Measurements from ENCODE around the gene KCNQ2. TPM values are rescaled to one million over a fixed set of nuclear protein-coding genes. Genes with fewer than 3 reads are reported as not detected.

Gene KCNQ2
- total RNA-seq, 1 experiment from 2014 or later, result not detected

DNA sequence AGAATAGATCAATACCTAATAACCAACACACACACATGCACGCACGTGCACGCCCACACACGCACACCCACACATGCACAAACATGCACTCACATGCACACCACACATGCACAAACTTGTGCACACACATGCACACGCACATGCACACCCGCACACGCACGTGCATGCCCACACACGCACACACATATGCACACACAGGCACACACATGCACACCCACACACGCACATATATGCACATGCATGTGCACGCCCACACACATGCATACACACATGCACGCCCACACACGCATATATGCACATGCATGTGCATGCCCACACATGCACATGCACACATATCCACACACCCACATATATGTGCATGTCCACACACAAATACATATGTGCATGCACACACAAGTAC is 85.1 kb downstream of the KCNQ2 start:
- POLR2A ChIA-PET, result no interaction called here
- Mint-ChIP-seq H3K27me3 (ENCODE audit: insufficient read depth, unreplicated experiment) (peaks cover 17% of the 10 kb centered on the region), H3K4me1 (ENCODE audit: insufficient read depth, unreplicated experiment) (no peaks in the 10 kb centered on the region), H3K27ac (ENCODE audit: low read depth, unreplicated experiment) (no peak overlapping the region), H3K9me3 (ENCODE audit: unreplicated experiment) (peaks cover 39% of the 10 kb centered on the region), H3K4me3 (ENCODE audit: unreplicated experiment) (no peak overlapping the region), H3K36me3 (ENCODE audit: insufficient read depth, unreplicated experiment) (no peaks in the 10 kb centered on the region)
- no TSS peak for BruUV-seq (replicated peaks)
- DNase-seq (ENCODE audit: unreplicated experiment), result no peak
- intact Hi-C loops (cut with micrococcal nuclease), result no loop called here
- TF ChIP-seq, protein P1, sequence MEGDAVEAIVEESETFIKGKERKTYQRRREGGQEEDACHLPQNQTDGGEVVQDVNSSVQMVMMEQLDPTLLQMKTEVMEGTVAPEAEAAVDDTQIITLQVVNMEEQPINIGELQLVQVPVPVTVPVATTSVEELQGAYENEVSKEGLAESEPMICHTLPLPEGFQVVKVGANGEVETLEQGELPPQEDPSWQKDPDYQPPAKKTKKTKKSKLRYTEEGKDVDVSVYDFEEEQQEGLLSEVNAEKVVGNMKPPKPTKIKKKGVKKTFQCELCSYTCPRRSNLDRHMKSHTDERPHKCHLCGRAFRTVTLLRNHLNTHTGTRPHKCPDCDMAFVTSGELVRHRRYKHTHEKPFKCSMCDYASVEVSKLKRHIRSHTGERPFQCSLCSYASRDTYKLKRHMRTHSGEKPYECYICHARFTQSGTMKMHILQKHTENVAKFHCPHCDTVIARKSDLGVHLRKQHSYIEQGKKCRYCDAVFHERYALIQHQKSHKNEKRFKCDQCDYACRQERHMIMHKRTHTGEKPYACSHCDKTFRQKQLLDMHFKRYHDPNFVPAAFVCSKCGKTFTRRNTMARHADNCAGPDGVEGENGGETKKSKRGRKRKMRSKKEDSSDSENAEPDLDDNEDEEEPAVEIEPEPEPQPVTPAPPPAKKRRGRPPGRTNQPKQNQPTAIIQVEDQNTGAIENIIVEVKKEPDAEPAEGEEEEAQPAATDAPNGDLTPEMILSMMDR (IDR thresholded peaks at IDR 0.05; ENCODE audit: unreplicated experiment), result no peak
- CTCF ChIA-PET, result no interaction called here

DNA sequence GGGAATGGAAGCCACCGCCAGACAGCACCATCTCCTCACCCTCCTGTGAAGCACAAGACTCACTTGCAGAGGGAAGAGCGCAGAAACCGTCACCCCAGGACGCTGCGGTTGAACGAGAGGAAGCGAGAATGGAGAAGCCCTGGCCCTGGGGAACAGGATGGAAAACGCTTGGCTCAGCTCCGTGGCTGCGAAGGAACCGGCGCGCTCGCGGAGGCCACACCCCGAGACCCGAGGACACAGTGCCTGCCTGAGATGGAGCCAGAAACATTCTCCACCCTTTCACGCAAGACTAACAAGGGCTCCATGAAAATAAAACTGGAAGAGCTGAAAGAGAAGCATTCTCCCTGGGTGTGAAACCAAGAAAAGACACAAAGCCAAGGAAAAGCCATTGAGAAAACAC is 86.0 kb downstream of the KCNQ2 start:
- intact Hi-C loops (cut with micrococcal nuclease), result no loop called here
- DNase-seq (ENCODE audit: unreplicated experiment), result no peak
- Mint-ChIP-seq H3K4me3 (ENCODE audit: unreplicated experiment) (no peak overlapping the region), H3K27ac (ENCODE audit: low read depth, unreplicated experiment) (no peak overlapping the region), H3K9me3 (ENCODE audit: unreplicated experiment) (peaks cover 39% of the 10 kb centered on the region), H3K27me3 (ENCODE audit: insufficient read depth, unreplicated experiment) (peaks cover 17% of the 10 kb centered on the region), H3K4me1 (ENCODE audit: insufficient read depth, unreplicated experiment) (no peaks in the 10 kb centered on the region), H3K36me3 (ENCODE audit: insufficient read depth, unreplicated experiment) (no peaks in the 10 kb centered on the region)
- no TSS peak for BruUV-seq (replicated peaks)
- ChIA-PET CTCF (interaction anchor here (1.3 kb wide), 1 partner anchor 163 kb away, joined by 3 read pairs; no protein-coding TSS in a partner anchor), POLR2A (no interaction called here)
- TF ChIP-seq, protein P1 (IDR thresholded peaks at IDR 0.05; ENCODE audit: unreplicated experiment), result no peak

DNA sequence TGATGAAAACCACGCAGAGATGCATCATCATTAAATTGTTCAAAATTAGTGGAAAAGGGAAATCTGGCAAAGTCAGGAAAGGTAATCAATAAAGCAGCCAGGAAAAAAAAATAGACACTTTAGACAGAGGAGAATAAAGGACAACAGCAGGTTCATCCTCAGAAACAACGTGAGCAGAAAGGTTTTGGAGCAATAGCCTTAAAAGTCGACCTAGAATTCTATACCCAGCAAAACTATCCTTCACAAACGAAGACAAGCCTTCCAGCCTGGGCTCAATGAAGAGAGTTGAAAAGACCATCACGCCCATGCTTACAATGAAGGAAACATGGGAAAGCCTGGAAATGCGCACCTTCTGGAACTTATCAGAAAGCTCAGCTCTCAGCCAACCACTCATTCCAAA is 86.6 kb downstream of the KCNQ2 start:
- Mint-ChIP-seq H3K9me3 (ENCODE audit: unreplicated experiment) (peaks cover 39% of the 10 kb centered on the region), H3K4me1 (ENCODE audit: insufficient read depth, unreplicated experiment) (no peaks in the 10 kb centered on the region), H3K36me3 (ENCODE audit: insufficient read depth, unreplicated experiment) (no peaks in the 10 kb centered on the region), H3K27me3 (ENCODE audit: insufficient read depth, unreplicated experiment) (peaks cover 17% of the 10 kb centered on the region), H3K27ac (ENCODE audit: low read depth, unreplicated experiment) (no peak overlapping the region), H3K4me3 (ENCODE audit: unreplicated experiment) (no peak overlapping the region)
- BruUV-seq (replicated peaks), result no TSS peak
- ChIA-PET POLR2A (no interaction called here), CTCF (interaction anchor here (1.3 kb wide), 1 partner anchor 162 kb away, joined by 3 read pairs; no protein-coding TSS in a partner anchor)
- no peak for DNase-seq (ENCODE audit: unreplicated experiment)
- TF ChIP-seq, protein P1 (IDR thresholded peaks at IDR 0.05; ENCODE audit: unreplicated experiment), result no peak
- intact Hi-C loops (cut with micrococcal nuclease), result no loop called here

DNA sequence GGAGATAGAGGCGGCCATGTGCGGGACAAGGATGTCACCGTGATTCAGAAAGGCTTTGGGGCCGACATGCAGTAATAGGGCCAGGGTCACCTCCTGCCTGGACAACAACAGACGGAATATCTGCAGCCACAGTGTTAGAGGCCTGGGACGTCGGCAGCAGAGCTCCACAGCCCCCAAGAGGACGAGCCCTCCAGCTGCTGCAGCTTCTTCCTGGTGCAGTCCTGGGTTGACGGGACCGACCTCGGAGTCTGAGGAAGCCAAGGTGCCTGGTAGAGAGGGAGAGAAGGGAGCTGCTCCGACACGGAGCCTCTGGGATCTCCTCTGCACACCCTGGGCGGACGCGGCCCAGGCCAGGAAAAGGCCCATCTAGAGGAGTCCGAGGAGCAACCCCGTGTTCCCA is 88.1 kb downstream of the KCNQ2 start:
- peaks cover 31% of the 10 kb centered on the region for H3K9me3 Mint-ChIP-seq (ENCODE audit: unreplicated experiment)
- H3K27ac Mint-ChIP-seq (ENCODE audit: low read depth, unreplicated experiment), result no peak overlapping the region
- H3K4me1 Mint-ChIP-seq (ENCODE audit: insufficient read depth, unreplicated experiment), result no peaks in the 10 kb centered on the region
- intact Hi-C loops (cut with micrococcal nuclease), result no loop called here
- TF ChIP-seq, protein P1 (IDR thresholded peaks at IDR 0.05; ENCODE audit: unreplicated experiment), result no peak
- peaks cover 10% of the 10 kb centered on the region for H3K27me3 Mint-ChIP-seq (ENCODE audit: insufficient read depth, unreplicated experiment)
- H3K4me3 Mint-ChIP-seq (ENCODE audit: unreplicated experiment), result no peak overlapping the region
- H3K36me3 Mint-ChIP-seq (ENCODE audit: insufficient read depth, unreplicated experiment), result no peaks in the 10 kb centered on the region
- no peak for DNase-seq (ENCODE audit: unreplicated experiment)
- ChIA-PET POLR2A (no interaction called here), CTCF (interaction anchor here (0.6 to 6.7 kb wide), 3 partner anchors 103 to 316 kb away, joined by 3 to 87 read pairs (median 3); no protein-coding TSS in a partner anchor)
- no TSS peak for BruUV-seq (replicated peaks)
